ENCODE results near the gene PDIK1L. TPM values are rescaled to one million over a fixed set of nuclear protein-coding genes. Genes with fewer than 3 reads are reported as not detected.

Gene PDIK1L
- total RNA-seq, 1 donor from 2014 or later, result 7.2 TPM

DNA sequence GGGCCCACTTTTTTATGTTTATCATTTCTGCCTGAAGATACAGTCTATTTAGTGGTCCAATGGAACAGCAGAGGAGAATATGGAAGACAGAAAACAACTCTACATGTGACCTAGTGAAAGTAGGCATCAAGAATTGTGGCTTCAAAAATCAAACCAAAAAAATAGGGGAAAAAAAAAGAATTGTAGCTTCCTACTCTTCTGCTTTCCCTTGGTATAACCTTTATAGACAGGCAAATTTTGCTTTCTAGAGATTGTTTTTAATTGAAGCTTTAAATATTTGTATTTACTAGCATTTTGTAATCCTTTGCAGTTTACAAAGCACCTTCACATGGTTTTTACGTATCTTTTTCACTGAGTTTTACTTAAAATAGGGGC is 14.3 kb downstream of the PDIK1L start:
- H3K4me1 Mint-ChIP-seq (ENCODE audit: low read depth, unreplicated experiment), result peaks cover 6% of the 10 kb centered on the region
- TF ChIP-seq, protein P1, sequence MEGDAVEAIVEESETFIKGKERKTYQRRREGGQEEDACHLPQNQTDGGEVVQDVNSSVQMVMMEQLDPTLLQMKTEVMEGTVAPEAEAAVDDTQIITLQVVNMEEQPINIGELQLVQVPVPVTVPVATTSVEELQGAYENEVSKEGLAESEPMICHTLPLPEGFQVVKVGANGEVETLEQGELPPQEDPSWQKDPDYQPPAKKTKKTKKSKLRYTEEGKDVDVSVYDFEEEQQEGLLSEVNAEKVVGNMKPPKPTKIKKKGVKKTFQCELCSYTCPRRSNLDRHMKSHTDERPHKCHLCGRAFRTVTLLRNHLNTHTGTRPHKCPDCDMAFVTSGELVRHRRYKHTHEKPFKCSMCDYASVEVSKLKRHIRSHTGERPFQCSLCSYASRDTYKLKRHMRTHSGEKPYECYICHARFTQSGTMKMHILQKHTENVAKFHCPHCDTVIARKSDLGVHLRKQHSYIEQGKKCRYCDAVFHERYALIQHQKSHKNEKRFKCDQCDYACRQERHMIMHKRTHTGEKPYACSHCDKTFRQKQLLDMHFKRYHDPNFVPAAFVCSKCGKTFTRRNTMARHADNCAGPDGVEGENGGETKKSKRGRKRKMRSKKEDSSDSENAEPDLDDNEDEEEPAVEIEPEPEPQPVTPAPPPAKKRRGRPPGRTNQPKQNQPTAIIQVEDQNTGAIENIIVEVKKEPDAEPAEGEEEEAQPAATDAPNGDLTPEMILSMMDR (IDR thresholded peaks at IDR 0.05; ENCODE audit: partially characterized antibody, unreplicated experiment), result no peak
- no peak for DNase-seq
- no peaks in the 10 kb centered on the region for H3K36me3 Mint-ChIP-seq (ENCODE audit: unreplicated experiment)
- H3K4me3 Mint-ChIP-seq (ENCODE audit: unreplicated experiment), result no peak overlapping the region
- no peaks in the 10 kb centered on the region for H3K27me3 Mint-ChIP-seq (ENCODE audit: unreplicated experiment)
- no peaks in the 10 kb centered on the region for H3K9me3 Mint-ChIP-seq (ENCODE audit: unreplicated experiment)
- H3K27ac Mint-ChIP-seq (ENCODE audit: unreplicated experiment), result no peak overlapping the region

DNA sequence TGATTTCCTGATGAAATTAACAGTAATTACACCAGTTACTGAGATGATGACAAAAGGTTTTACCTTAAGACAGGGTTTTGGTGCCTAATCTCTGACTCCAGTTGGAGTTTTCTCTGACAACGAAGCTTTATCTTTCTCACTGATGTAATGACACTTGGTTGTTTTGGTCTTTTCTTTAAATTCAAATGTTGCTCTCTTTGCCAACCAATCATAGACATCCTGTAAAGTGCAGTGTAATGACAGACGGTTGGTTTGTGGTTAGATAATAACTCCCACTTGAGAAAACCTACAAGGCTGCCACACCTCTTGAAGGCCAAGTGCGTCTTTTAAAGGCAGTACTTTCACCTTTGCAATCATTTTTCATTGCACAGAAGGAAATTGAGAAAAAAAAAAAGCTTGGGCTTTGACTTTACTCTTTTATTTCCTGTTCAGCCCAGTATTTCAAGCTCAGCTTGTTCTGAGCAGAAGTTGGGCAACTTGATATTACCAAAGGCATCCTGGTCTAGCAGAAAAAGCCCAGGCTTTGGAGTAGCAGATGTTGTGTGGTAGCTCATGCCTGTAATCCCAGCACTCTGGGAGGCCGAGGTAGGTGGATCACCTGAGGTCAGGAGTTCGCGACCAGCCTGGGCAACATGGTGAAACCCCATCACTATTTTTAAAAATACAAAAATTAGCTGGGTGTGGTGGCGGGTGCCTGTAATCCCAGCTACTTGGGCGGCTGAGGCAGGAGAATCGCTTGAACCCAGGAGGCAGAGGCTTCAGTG is 14.9 kb downstream of the PDIK1L start:
- Mint-ChIP-seq H3K9me3 (ENCODE audit: unreplicated experiment) (no peaks in the 10 kb centered on the region), H3K27me3 (ENCODE audit: unreplicated experiment) (no peaks in the 10 kb centered on the region), H3K4me1 (ENCODE audit: low read depth, unreplicated experiment) (peaks cover 6% of the 10 kb centered on the region), H3K27ac (ENCODE audit: unreplicated experiment) (no peak overlapping the region), H3K36me3 (ENCODE audit: unreplicated experiment) (no peaks in the 10 kb centered on the region), H3K4me3 (ENCODE audit: unreplicated experiment) (no peak overlapping the region)
- TF ChIP-seq, protein P1 (IDR thresholded peaks at IDR 0.05; ENCODE audit: partially characterized antibody, unreplicated experiment), result no peak
- DNase-seq, result no peak

DNA sequence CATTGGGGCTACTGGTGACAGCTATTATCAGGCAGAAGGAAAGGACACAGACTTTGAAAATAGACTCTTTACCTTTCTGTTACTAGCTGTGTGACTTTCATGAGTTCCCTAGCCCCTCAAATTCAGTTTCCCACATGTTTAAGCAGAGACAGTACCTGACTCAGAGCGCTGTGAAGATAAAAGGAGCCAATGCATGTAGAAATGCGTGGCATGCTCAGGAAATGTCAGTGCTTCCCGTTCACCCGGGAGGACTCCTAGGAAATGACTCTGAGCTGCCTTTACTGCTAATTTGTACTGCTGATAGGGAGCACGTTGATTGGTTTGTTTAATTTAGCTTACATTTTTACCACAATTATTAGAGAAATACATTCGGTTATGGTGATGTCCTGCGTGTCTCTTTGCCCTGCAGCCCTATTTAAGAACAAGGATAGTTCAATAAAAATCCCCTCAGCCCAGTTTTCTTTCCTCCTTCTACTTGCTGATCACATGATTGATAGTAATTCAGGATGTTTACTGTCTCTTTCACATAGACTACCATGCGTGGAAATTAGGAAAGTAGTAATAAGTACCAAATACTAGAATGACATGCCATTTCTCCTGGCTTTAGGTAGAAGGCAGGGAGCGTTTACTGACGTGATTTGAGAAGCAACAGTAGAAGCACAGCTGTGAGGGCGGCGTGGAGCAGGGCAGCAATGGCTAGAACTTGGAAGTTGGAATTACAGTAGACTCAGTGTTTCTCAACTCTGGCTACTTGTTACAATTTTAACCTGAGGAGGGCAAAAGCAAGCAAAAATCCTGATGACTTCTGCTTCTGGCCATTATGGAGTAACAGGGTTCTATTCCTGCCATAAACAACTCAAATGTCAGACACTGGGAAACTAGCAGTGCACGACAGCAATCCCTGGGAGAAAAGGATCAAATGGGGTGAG is 15.9 kb downstream of the PDIK1L start:
- no peak overlapping the region for H3K27ac Mint-ChIP-seq (ENCODE audit: unreplicated experiment)
- no peak for DNase-seq
- H3K9me3 Mint-ChIP-seq (ENCODE audit: unreplicated experiment), result no peaks in the 10 kb centered on the region
- no peaks in the 10 kb centered on the region for H3K36me3 Mint-ChIP-seq (ENCODE audit: unreplicated experiment)
- H3K27me3 Mint-ChIP-seq (ENCODE audit: unreplicated experiment), result no peaks in the 10 kb centered on the region
- no peak overlapping the region for H3K4me3 Mint-ChIP-seq (ENCODE audit: unreplicated experiment)
- TF ChIP-seq, protein P1 (IDR thresholded peaks at IDR 0.05; ENCODE audit: partially characterized antibody, unreplicated experiment), result no peak
- H3K4me1 Mint-ChIP-seq (ENCODE audit: low read depth, unreplicated experiment), result peaks cover 6% of the 10 kb centered on the region

DNA sequence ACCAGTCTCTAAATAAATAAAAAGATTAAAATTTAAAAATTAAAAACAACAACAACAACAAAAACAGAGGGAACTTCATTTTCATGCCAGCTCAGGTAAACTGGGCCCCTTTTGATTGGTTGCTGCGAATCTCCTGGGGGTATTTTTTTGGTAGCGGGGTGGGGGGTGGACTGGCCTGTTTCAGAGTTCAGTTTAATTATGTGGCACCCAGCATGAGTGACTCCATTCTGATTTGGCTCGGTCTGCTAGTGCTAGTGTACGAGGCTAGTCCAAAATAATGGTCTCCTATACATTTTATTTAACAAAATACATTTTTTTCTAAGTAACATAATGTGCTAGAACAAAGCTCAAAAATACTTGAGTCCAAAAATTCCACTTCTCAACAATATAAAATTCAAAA is 18.2 kb downstream of the PDIK1L start:
- Mint-ChIP-seq H3K36me3 (ENCODE audit: unreplicated experiment) (no peaks in the 10 kb centered on the region), H3K4me1 (ENCODE audit: low read depth, unreplicated experiment) (peaks cover 6% of the 10 kb centered on the region), H3K27me3 (ENCODE audit: unreplicated experiment) (no peaks in the 10 kb centered on the region), H3K9me3 (ENCODE audit: unreplicated experiment) (peaks cover 5% of the 10 kb centered on the region), H3K27ac (ENCODE audit: unreplicated experiment) (no peak overlapping the region), H3K4me3 (ENCODE audit: unreplicated experiment) (no peak overlapping the region)
- TF ChIP-seq, protein P1 (IDR thresholded peaks at IDR 0.05; ENCODE audit: partially characterized antibody, unreplicated experiment), result no peak
- DNase-seq, result no peak
